Adrenal gland (tissue), 5 donors: ENCODE results near the gene MRPL24.

Experiments
- POLR2A ChIP-seq, 2 donors: fragments of 450-650 bp; IDR thresholded peaks; one replicate each; pipeline ENCODE4 v1.6.1; 2017; ENCODE audit warnings: antibody characterized with exemption in 2 of 2, mild to moderate bottlenecking in 2 of 2, moderate library complexity in 1 of 2
- TF ChIP-seq, protein P1 (sequence below), 6 experiments: fragments of 450-650 bp in 4 of 6; fragments of 200-600 bp in 2 of 6; sonication (generic) in 1 of 6; IDR thresholded peaks; 1 replicate in 5 of 6; 2 replicates in 1 of 6; pipeline versions ENCODE4 v1.5.1 to v1.8.0; 2016 to 2021; ENCODE audit warnings: antibody characterized with exemption in 6 of 6, mild to moderate bottlenecking in 2 of 6, moderate library complexity in 1 of 6
- donor health status: DM: no; HTN: no; CAD: no.

DNA sequence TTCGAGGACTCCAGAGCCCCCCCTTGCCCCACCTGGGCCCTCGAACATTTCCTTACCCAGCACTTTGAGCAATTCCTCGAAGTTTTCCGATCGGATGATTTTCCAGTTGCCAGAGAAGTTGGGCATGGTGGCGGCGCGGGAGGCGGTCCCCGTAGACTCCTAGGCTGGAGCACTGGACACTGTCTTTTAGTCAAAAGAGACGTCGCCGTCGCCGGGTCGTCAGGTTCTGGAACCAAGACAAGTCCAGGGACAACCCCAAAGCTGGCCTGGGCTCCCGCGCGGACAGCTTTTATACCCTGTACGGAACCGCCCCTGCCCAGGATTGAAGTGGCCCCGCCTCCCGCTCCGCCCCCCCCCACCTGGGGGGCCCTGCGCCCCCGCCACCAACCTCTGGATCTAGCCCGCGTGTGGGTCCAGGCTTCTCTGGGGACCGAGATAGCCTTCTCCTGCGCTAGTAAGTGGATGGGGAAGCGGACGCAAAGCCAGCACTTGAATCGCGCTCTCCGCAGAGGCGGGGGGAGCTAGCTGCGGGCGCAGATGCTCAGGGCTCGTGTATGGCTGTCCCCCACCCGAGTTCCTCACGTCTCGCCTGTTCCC is 35.5 kb downstream of the MRPL24 start, which contains the start of gene CRABP2:
- TF ChIP-seq, protein P1, sequence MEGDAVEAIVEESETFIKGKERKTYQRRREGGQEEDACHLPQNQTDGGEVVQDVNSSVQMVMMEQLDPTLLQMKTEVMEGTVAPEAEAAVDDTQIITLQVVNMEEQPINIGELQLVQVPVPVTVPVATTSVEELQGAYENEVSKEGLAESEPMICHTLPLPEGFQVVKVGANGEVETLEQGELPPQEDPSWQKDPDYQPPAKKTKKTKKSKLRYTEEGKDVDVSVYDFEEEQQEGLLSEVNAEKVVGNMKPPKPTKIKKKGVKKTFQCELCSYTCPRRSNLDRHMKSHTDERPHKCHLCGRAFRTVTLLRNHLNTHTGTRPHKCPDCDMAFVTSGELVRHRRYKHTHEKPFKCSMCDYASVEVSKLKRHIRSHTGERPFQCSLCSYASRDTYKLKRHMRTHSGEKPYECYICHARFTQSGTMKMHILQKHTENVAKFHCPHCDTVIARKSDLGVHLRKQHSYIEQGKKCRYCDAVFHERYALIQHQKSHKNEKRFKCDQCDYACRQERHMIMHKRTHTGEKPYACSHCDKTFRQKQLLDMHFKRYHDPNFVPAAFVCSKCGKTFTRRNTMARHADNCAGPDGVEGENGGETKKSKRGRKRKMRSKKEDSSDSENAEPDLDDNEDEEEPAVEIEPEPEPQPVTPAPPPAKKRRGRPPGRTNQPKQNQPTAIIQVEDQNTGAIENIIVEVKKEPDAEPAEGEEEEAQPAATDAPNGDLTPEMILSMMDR (IDR thresholded peaks at IDR 0.05) = no peak
- TF ChIP-seq POLR2A (IDR thresholded peaks at IDR 0.05) = no peak
